ENCODE measurements around the gene PTPRK. TPM values are rescaled to one million over a fixed set of nuclear protein-coding genes. Genes with fewer than 3 reads are reported as not detected.

Gene PTPRK
- total and polyA plus RNA-seq, 3 experiments from 2014 or later = 0.74 to 23.0 (median 21.3) TPM

DNA sequence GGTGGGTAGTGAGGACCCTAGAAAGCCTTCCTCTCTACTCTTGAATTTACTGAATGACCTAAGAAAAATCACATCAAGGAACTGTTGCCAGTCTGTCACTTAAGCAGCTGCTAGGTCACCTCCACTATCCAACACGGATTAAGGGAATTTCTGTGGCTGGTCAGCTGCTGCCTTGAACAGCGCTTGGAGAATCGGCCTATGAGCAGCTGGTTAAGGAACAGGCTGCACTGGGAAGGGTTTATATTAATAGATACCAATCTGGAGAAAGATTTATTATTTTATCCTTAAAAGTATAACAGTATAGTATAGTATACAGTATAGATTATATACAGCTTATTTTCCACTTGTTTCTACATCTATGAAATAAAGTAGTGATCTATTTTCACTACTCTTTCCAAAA lies 6.5 kb downstream of the PTPRK start:
- POLR2A ChIA-PET = no interaction called here
- H3K4me3 Mint-ChIP-seq = no peak overlapping the region
- H3K36me3 Mint-ChIP-seq = no peaks in the 10 kb centered on the region
- Histone ChIP-seq H3K36me3 (ENCODE audit: insufficient read depth, low read length) (no peaks in the 10 kb centered on the region), H3K4me3 (ENCODE audit: low read length) (no peak overlapping the region), H3K27me3 (ENCODE audit: insufficient read depth, low read length, poor library complexity, severe bottlenecking) (peaks cover 11% of the 10 kb centered on the region), H3K27ac (ENCODE audit: low read depth, low read length) (no peak overlapping the region), H3K9me3 (ENCODE audit: low read length) (no peaks in the 10 kb centered on the region), H3K4me1 (ENCODE audit: insufficient read depth, low read length) (peaks cover 6% of the 10 kb centered on the region)
- peaks cover 5% of the 10 kb centered on the region in 3 donors for H3K4me1 Mint-ChIP-seq
- no peak overlapping the region for H3K27ac Mint-ChIP-seq
- no peak for DNase-seq
- CTCF ChIA-PET = no interaction called here
- H3K27me3 Mint-ChIP-seq = peaks cover 26 to 73% of the 10 kb centered on the region in 2 donors
- no peaks in the 10 kb centered on the region for H3K9me3 Mint-ChIP-seq

DNA sequence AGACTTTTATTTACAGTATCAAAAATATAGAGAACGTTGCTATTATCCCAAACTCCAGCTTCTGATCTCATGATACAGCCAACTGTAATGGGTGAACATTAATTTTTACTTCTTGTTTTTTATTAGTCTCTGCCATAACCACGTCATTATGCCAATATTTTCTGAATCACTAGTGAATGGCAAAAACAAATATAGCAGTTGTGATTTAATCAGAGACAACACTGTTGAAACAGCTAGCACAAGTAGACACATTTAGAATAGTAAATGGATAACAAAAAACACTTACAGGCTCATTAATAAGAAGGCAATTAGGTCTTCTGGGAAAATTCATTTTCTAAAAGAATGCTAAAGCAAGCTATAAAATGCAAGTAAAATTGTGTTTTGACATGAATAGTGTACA lies 8.1 kb downstream of the PTPRK start:
- Mint-ChIP-seq H3K27ac (no peak overlapping the region), H3K9me3 (no peaks in the 10 kb centered on the region), H3K4me1 (no peaks in the 10 kb centered on the region), H3K27me3 (peaks cover 16 to 60% of the 10 kb centered on the region in 2 donors), H3K4me3 (no peak overlapping the region), H3K36me3 (no peaks in the 10 kb centered on the region)
- H3K27me3 ChIP-seq (ENCODE audit: insufficient read depth, low read length, poor library complexity, severe bottlenecking) = no peaks in the 10 kb centered on the region
- H3K9me3 ChIP-seq (ENCODE audit: low read length) = no peaks in the 10 kb centered on the region
- no peak overlapping the region for H3K27ac ChIP-seq (ENCODE audit: low read depth, low read length)
- H3K4me1 ChIP-seq (ENCODE audit: insufficient read depth, low read length) = no peaks in the 10 kb centered on the region
- H3K36me3 ChIP-seq (ENCODE audit: insufficient read depth, low read length) = no peaks in the 10 kb centered on the region
- ChIA-PET POLR2A (no interaction called here), CTCF (no interaction called here)
- no peak overlapping the region for H3K4me3 ChIP-seq (ENCODE audit: low read length)
- DNase-seq = no peak

DNA sequence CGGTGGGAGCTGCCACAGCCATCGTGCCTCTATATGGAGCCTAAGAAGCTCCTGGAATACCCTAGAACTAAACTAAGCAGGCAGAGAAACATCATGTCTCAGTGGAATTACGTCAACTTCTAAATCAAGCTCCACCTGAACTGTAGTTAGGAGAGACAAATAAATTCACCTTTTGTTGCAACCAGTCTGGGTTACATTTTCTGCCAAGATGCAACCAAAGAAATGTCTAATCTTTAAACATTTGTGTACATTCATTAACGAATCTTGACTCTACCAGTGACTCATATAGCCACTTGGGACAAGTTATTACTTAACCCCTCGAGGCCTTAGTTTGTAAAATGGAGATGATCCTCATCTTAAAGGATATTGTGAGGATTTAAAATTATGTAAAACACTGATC lies 8.9 kb downstream of the PTPRK start:
- H3K4me3 ChIP-seq (ENCODE audit: low read length) = no peak overlapping the region

DNA sequence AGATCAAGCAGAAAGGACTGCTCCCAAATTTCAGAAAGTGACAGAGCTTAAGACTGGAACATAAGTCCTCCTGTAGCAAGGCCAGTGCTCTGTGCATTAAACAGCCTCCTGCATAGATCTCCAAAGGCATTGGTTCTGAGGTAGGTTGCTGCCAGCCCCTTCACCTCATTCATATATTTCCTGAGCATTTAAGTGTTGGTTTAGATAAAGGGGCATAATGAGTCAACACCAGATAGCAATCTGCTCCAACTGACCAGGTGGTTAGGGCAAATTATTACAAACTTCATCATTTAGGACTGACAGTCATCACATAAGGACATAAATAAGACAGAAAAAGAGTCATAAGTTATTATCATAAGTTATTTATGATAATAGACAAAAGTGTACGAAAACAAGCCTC lies 10.7 kb downstream of the PTPRK start:
- Histone ChIP-seq H3K36me3 (ENCODE audit: insufficient read depth, low read length) (no peaks in the 10 kb centered on the region), H3K4me1 (ENCODE audit: insufficient read depth, low read length) (no peaks in the 10 kb centered on the region), H3K4me3 (ENCODE audit: low read length) (no peak overlapping the region), H3K27me3 (ENCODE audit: insufficient read depth, low read length, poor library complexity, severe bottlenecking) (no peaks in the 10 kb centered on the region), H3K27ac (ENCODE audit: low read depth, low read length) (no peak overlapping the region), H3K9me3 (ENCODE audit: low read length) (no peaks in the 10 kb centered on the region)
- Mint-ChIP-seq H3K27me3 (peaks cover 6 to 34% of the 10 kb centered on the region in 2 donors), H3K9me3 (no peaks in the 10 kb centered on the region), H3K27ac (no peak overlapping the region), H3K4me1 (no peaks in the 10 kb centered on the region), H3K36me3 (no peaks in the 10 kb centered on the region), H3K4me3 (no peak overlapping the region)
- ChIA-PET CTCF (no interaction called here), POLR2A (no interaction called here)
- DNase-seq = no peak

More for the DNA sequence above, 8.9 kb downstream of the PTPRK start:
- Histone ChIP-seq H3K27me3 (ENCODE audit: insufficient read depth, low read length, poor library complexity, severe bottlenecking) (no peaks in the 10 kb centered on the region), H3K36me3 (ENCODE audit: insufficient read depth, low read length) (no peaks in the 10 kb centered on the region), H3K9me3 (ENCODE audit: low read length) (no peaks in the 10 kb centered on the region), H3K4me1 (ENCODE audit: insufficient read depth, low read length) (no peaks in the 10 kb centered on the region), H3K27ac (ENCODE audit: low read depth, low read length) (no peak overlapping the region)
- no peak overlapping the region for H3K27ac Mint-ChIP-seq
- ChIA-PET CTCF (no interaction called here), POLR2A (no interaction called here)
- no peaks in the 10 kb centered on the region for H3K9me3 Mint-ChIP-seq
- H3K4me3 Mint-ChIP-seq = no peak overlapping the region
- no peaks in the 10 kb centered on the region for H3K36me3 Mint-ChIP-seq
- DNase-seq = no peak
- H3K27me3 Mint-ChIP-seq = peaks cover 12 to 52% of the 10 kb centered on the region in 2 donors
- no peaks in the 10 kb centered on the region for H3K4me1 Mint-ChIP-seq

DNA sequence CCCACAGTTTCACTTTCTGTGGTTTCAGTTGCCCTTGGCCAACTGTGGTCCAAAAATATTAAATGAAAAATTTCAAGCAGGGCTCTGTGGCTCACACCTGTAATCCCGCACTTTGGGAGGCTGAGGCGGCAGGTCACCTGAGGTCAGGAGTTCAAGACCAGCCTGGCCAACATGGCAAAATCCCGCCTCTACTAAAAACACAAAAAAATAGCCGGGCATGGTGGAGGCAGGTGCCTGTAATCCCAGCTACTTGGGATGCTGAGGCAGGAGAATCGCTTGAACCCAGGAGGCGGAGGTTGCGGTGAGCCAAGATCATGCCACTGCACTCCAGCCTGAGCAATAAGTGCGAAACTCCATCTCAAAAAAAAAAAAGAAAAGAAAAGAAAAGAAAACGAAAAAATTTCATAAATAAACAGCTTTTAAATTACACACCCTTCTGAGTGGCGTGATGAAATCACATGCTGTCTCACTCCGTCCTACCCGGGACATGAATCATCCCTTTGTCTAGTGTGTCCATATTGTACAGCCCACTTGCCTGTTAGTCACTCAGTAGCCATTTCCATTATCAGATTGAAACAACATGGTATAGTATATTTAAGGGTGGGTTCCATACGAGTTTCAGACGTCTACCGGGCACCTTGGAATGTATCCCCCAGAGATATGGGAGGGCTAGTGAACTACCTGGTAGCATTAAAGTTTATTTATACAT lies 11.7 kb downstream of the PTPRK start:
- H3K27me3 ChIP-seq (ENCODE audit: insufficient read depth, low read length, poor library complexity, severe bottlenecking) = no peaks in the 10 kb centered on the region
- no peaks in the 10 kb centered on the region for H3K4me1 Mint-ChIP-seq
- H3K36me3 ChIP-seq (ENCODE audit: insufficient read depth, low read length) = no peaks in the 10 kb centered on the region
- DNase-seq = no peak
- H3K9me3 ChIP-seq (ENCODE audit: low read length) = no peaks in the 10 kb centered on the region
- CTCF ChIA-PET = no interaction called here
- H3K27me3 Mint-ChIP-seq = peaks cover 6 to 26% of the 10 kb centered on the region in 2 donors
- no peaks in the 10 kb centered on the region for H3K9me3 Mint-ChIP-seq
- no peaks in the 10 kb centered on the region for H3K4me1 ChIP-seq (ENCODE audit: insufficient read depth, low read length)
- no peaks in the 10 kb centered on the region for H3K36me3 Mint-ChIP-seq
- no peak overlapping the region for H3K4me3 Mint-ChIP-seq
- POLR2A ChIA-PET = no interaction called here
- no peak overlapping the region for H3K27ac Mint-ChIP-seq
- H3K27ac ChIP-seq (ENCODE audit: low read depth, low read length) = no peak overlapping the region
- H3K4me3 ChIP-seq (ENCODE audit: low read length) = no peak overlapping the region

DNA sequence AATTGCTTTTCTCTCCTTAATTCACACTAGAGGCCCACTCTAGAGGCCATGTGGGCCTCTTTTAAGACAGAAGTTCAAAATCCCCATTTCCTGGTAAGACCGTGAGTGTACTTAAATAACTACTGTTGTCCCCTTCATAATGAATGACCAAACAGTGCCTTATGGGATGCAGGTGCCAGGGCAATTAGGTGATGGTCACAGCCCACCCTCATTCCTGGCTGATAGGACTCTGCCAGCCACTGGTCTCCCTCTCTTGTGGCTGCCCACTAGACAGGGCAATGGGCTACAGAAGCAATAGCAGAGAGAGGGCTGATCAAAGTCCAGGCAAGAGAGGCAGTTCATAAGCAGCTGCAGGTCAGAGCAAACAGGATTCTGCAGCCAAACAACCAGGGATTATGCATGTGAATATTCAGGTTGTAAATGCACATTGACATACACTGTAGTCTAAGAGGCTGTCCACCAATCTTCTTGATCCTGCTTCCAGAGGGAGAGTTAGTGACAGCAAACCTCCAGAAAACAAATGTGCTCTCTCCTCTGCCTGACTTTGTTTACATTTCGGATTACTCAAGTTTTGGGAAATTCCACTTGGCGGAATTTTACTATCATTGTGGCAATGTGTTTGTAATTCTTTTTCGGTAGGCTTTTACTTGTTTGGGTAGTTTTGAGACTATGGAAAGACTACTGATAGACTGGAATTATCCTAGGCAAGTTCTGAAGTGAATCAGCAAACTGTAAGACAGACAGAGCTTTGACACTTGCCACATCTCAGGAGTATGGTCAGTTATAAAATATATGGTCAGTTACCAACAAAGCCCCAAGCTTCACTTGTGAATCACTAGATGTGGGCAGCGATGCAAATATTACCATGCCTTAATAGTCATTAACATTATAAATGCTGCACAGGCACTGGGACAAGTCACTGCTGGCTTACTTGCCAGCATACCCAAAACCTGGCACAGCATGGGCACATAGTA lies 12.8 kb downstream of the PTPRK start:
- ChIA-PET CTCF (no interaction called here), POLR2A (no interaction called here)
- Mint-ChIP-seq H3K36me3 (no peaks in the 10 kb centered on the region), H3K9me3 (no peaks in the 10 kb centered on the region), H3K27ac (no peak overlapping the region), H3K4me3 (no peak overlapping the region), H3K4me1 (no peaks in the 10 kb centered on the region), H3K27me3 (peaks cover 6 to 26% of the 10 kb centered on the region in 2 donors)
- Histone ChIP-seq H3K27ac (ENCODE audit: low read depth, low read length) (no peak overlapping the region), H3K9me3 (ENCODE audit: low read length) (no peaks in the 10 kb centered on the region), H3K36me3 (ENCODE audit: insufficient read depth, low read length) (no peaks in the 10 kb centered on the region), H3K4me1 (ENCODE audit: insufficient read depth, low read length) (no peaks in the 10 kb centered on the region), H3K4me3 (ENCODE audit: low read length) (no peak overlapping the region), H3K27me3 (ENCODE audit: insufficient read depth, low read length, poor library complexity, severe bottlenecking) (no peaks in the 10 kb centered on the region)
- no peak for DNase-seq

DNA sequence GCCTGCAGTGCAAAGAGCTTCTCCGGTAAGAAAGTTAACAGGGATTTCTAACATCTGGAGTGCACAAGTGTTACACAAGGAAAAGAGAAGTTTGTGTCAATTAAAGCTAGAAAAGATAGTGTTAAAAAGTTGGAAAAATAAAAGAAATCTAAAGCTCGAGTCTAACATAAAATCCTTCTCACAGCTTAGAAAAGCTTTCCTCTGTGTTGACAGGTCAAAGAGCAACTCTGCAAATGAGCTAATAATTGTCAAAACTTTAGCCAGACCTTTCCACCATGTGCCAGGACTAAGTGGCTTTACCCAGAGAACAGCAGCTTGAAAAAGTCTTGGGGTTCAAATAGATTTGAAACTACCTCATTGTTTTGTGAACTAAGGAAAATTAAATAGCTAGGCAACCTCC lies 14.8 kb downstream of the PTPRK start:
- Mint-ChIP-seq H3K4me1 (no peaks in the 10 kb centered on the region), H3K27me3 (peaks cover 2 to 22% of the 10 kb centered on the region in 2 donors), H3K4me3 (no peak overlapping the region), H3K36me3 (no peaks in the 10 kb centered on the region), H3K27ac (no peak overlapping the region), H3K9me3 (no peaks in the 10 kb centered on the region)
- Histone ChIP-seq H3K36me3 (ENCODE audit: insufficient read depth, low read length) (no peaks in the 10 kb centered on the region), H3K27ac (ENCODE audit: low read depth, low read length) (no peak overlapping the region), H3K9me3 (ENCODE audit: low read length) (no peaks in the 10 kb centered on the region), H3K27me3 (ENCODE audit: insufficient read depth, low read length, poor library complexity, severe bottlenecking) (no peaks in the 10 kb centered on the region), H3K4me1 (ENCODE audit: insufficient read depth, low read length) (no peaks in the 10 kb centered on the region), H3K4me3 (ENCODE audit: low read length) (no peak overlapping the region)
- no peak for DNase-seq
- CTCF ChIA-PET = no interaction called here
- POLR2A ChIA-PET = no interaction called here

DNA sequence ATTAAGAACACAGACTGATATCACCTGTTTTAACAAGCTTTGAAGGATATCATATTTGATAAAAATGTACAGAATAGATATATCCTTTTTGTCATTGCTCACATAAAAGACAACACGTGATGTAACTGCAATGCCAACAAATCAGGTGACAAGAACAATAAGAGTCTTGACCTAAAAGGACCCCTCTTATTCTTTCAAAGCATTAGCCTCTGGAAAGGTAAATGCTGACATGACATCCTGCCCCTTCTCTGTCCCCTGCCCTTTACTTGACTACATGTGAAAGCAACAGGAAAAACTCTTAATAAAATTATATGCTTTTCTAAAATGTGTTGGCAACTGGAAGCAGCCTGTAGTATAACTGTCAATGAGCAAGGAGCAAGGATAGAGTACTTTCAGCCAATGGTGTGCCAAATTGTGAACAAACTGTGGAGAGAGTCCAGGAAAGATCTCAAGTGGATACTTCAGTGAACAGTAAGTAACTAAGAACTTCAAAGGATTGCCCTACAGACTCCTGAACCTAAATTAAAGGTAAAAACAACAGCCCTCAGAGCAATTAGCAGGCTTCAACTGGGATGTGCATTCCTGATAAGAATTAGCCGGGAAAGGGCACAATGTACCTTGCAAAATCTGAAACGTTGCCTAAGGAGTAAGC lies 16.3 kb downstream of the PTPRK start:
- no peak overlapping the region for H3K27ac Mint-ChIP-seq
- H3K4me3 Mint-ChIP-seq = no peak overlapping the region
- no peak overlapping the region for H3K4me3 ChIP-seq (ENCODE audit: low read length)
- ChIA-PET CTCF (no interaction called here), POLR2A (no interaction called here)
- no peaks in the 10 kb centered on the region for H3K4me1 ChIP-seq (ENCODE audit: insufficient read depth, low read length)
- no peaks in the 10 kb centered on the region for H3K36me3 Mint-ChIP-seq
- H3K36me3 ChIP-seq (ENCODE audit: insufficient read depth, low read length) = no peaks in the 10 kb centered on the region
- H3K27me3 Mint-ChIP-seq = peaks cover 0 to 19% of the 10 kb centered on the region in 2 donors
- no peaks in the 10 kb centered on the region for H3K4me1 Mint-ChIP-seq
- H3K27me3 ChIP-seq (ENCODE audit: insufficient read depth, low read length, poor library complexity, severe bottlenecking) = no peaks in the 10 kb centered on the region
- H3K27ac ChIP-seq (ENCODE audit: low read depth, low read length) = no peak overlapping the region
- H3K9me3 Mint-ChIP-seq = no peaks in the 10 kb centered on the region
- H3K9me3 ChIP-seq (ENCODE audit: low read length) = no peaks in the 10 kb centered on the region
- no peak for DNase-seq

Measured in CD8-positive, alpha-beta memory T cell (primary cell).